GM12873 (cell line): ENCODE results near the gene ZNF532.

Source experiments
- CTCF ChIP-seq: IDR thresholded peaks from 2 replicates; pipeline ENCODE4 v1.5.1; 2012; ENCODE audit warnings: low read depth, mild to moderate bottlenecking, moderate library complexity, low read length, control low read depth; ENCODE audit not compliant: insufficient read depth; ENCODE audit errors: missing control alignments

The ZNF532 gene

GRCh38 chr18:58892488-58892887 is 27.8 kb downstream of the ZNF532 start:
- TF ChIP-seq CTCF: no peak

- TF ChIP-seq CTCF: no peak
These were observed 28.9 kb downstream of the ZNF532 start for GRCh38 chr18:58893388-58894099.

GRCh38 chr18:58894930-58895329 is 30.3 kb downstream of the ZNF532 start:
- no peak for TF ChIP-seq CTCF

GRCh38 chr18:58895385-58895784 is 30.7 kb downstream of the ZNF532 start:
- no peak for TF ChIP-seq CTCF

GRCh38 chr18:58896268-58896667 is 31.6 kb downstream of the ZNF532 start:
- TF ChIP-seq CTCF: no peak

- TF ChIP-seq CTCF: no peak
These were observed 32.2 kb downstream of the ZNF532 start for GRCh38 chr18:58896734-58897508.

- no peak for TF ChIP-seq CTCF
These were observed 33.5 kb downstream of the ZNF532 start for GRCh38 chr18:58898010-58898799.
